ENCODE results near the gene LBHD2. TPM values are rescaled to one million over a fixed set of nuclear protein-coding genes. Genes with fewer than 3 reads are reported as not detected.

The LBHD2 gene
- total and polyA plus RNA-seq, 2 of the 8 experiments (the other 6 are each of a cell fraction or from before 2014, with no cell fraction given) = not detected

DNA sequence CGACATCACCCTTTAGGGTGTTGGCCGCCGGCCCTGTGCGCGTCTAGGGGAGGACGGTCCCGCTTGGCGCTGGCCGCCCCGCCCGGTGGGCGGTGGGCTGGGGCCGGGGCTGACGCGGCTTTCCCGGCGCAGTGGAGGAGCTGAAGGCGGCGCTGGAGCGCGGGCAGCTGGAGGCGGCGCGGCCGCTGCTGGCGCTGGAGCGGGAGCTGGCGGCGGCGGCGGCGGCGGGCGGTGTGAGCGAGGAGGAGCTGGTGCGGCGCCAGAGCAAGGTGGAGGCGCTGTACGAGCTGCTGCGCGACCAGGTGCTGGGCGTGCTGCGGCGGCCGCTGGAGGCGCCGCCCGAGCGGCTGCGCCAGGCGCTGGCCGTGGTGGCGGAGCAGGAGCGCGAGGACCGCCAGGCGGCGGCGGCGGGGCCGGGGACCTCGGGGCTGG lies 42.9 kb downstream of the LBHD2 start (continued):
- TF ChIP-seq MAFK (IDR thresholded peaks at IDR 0.05; ENCODE audit: low read depth, low read length) (no peak), EP300 (IDR thresholded peaks at IDR 0.05; ENCODE audit: borderline replicate concordance in 1 of 2, low read depth in 2 of 2, low read length in 2 of 2) (peak in 1 of 2 experiments; percentile 60; a peak in 1 of 3 replicates), GTF2F1 (IDR thresholded peaks at IDR 0.05; ENCODE audit: borderline replicate concordance, low read depth, low read length) (no peak), POLR2AphosphoS5 (IDR thresholded peaks at IDR 0.05; ENCODE audit: low read depth, low read length) (no peak), FOSL1 (IDR thresholded peaks at IDR 0.05; ENCODE audit: insufficient read depth, low read depth, low read length) (no peak), KDM1A (IDR thresholded peaks at IDR 0.05; ENCODE audit: borderline replicate concordance, low read length) (no peak), TAF1 (IDR thresholded peaks at IDR 0.05; ENCODE audit: low read depth, low read length) (0 out of 2 replicates have a peak, but pooled peaks have one; percentile 38), PHF8 (conservative IDR thresholded peaks at IDR 0.05; ENCODE audit: low read depth, low read length) (no peak)
- TF ChIP-seq, protein P1, sequence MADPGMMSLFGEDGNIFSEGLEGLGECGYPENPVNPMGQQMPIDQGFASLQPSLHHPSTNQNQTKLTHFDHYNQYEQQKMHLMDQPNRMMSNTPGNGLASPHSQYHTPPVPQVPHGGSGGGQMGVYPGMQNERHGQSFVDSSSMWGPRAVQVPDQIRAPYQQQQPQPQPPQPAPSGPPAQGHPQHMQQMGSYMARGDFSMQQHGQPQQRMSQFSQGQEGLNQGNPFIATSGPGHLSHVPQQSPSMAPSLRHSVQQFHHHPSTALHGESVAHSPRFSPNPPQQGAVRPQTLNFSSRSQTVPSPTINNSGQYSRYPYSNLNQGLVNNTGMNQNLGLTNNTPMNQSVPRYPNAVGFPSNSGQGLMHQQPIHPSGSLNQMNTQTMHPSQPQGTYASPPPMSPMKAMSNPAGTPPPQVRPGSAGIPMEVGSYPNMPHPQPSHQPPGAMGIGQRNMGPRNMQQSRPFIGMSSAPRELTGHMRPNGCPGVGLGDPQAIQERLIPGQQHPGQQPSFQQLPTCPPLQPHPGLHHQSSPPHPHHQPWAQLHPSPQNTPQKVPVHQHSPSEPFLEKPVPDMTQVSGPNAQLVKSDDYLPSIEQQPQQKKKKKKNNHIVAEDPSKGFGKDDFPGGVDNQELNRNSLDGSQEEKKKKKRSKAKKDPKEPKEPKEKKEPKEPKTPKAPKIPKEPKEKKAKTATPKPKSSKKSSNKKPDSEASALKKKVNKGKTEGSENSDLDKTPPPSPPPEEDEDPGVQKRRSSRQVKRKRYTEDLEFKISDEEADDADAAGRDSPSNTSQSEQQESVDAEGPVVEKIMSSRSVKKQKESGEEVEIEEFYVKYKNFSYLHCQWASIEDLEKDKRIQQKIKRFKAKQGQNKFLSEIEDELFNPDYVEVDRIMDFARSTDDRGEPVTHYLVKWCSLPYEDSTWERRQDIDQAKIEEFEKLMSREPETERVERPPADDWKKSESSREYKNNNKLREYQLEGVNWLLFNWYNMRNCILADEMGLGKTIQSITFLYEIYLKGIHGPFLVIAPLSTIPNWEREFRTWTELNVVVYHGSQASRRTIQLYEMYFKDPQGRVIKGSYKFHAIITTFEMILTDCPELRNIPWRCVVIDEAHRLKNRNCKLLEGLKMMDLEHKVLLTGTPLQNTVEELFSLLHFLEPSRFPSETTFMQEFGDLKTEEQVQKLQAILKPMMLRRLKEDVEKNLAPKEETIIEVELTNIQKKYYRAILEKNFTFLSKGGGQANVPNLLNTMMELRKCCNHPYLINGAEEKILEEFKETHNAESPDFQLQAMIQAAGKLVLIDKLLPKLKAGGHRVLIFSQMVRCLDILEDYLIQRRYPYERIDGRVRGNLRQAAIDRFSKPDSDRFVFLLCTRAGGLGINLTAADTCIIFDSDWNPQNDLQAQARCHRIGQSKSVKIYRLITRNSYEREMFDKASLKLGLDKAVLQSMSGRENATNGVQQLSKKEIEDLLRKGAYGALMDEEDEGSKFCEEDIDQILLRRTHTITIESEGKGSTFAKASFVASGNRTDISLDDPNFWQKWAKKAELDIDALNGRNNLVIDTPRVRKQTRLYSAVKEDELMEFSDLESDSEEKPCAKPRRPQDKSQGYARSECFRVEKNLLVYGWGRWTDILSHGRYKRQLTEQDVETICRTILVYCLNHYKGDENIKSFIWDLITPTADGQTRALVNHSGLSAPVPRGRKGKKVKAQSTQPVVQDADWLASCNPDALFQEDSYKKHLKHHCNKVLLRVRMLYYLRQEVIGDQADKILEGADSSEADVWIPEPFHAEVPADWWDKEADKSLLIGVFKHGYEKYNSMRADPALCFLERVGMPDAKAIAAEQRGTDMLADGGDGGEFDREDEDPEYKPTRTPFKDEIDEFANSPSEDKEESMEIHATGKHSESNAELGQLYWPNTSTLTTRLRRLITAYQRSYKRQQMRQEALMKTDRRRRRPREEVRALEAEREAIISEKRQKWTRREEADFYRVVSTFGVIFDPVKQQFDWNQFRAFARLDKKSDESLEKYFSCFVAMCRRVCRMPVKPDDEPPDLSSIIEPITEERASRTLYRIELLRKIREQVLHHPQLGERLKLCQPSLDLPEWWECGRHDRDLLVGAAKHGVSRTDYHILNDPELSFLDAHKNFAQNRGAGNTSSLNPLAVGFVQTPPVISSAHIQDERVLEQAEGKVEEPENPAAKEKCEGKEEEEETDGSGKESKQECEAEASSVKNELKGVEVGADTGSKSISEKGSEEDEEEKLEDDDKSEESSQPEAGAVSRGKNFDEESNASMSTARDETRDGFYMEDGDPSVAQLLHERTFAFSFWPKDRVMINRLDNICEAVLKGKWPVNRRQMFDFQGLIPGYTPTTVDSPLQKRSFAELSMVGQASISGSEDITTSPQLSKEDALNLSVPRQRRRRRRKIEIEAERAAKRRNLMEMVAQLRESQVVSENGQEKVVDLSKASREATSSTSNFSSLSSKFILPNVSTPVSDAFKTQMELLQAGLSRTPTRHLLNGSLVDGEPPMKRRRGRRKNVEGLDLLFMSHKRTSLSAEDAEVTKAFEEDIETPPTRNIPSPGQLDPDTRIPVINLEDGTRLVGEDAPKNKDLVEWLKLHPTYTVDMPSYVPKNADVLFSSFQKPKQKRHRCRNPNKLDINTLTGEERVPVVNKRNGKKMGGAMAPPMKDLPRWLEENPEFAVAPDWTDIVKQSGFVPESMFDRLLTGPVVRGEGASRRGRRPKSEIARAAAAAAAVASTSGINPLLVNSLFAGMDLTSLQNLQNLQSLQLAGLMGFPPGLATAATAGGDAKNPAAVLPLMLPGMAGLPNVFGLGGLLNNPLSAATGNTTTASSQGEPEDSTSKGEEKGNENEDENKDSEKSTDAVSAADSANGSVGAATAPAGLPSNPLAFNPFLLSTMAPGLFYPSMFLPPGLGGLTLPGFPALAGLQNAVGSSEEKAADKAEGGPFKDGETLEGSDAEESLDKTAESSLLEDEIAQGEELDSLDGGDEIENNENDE (IDR thresholded peaks at IDR 0.05; ENCODE audit: insufficient replicate concordance, low read length) = no peak
- TF ChIP-seq, protein P2, sequence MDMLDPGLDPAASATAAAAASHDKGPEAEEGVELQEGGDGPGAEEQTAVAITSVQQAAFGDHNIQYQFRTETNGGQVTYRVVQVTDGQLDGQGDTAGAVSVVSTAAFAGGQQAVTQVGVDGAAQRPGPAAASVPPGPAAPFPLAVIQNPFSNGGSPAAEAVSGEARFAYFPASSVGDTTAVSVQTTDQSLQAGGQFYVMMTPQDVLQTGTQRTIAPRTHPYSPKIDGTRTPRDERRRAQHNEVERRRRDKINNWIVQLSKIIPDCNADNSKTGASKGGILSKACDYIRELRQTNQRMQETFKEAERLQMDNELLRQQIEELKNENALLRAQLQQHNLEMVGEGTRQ (IDR thresholded peaks at IDR 0.05; ENCODE audit: low read length) = no peak
